Measurements from ENCODE around the gene FYCO1.

FYCO1 gene

DNA sequence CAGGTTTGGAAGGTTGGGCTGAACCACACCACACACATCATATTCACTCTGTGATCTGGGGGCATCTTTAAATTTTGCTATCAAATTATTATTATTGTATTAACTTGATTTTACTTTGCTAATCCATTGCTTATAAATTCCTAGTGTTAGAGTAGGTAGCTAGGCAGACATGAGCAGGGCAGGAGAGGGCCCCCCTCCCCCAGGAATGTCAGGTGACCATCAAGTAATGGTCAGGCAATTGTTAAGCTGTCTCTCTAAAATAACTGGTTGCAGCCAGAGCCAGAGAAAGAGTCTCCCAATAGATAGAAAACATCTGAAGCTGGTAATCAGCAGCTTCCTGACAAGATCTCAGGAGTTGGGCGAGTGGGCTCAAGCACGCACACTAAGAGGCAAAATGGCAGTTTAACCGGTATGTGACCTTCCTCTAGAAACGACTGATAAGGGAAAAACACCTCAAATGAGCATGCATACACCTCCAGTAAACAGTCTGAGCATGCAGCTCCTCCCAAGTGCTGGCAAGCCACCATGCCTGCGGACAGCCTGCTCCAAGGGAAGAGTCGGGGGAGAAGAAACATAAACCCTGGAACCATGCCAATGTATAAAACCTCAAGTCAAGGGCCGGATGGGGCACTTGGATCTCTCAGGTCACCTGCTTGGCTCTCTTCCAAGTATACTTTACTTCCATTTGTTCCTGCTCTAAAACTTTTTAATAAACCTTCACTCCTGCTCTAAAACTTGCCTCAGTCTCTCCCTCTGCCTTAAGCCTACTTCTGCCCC, 55.4 kb downstream of the FYCO1 start:
- TF ChIP-seq, protein P1, sequence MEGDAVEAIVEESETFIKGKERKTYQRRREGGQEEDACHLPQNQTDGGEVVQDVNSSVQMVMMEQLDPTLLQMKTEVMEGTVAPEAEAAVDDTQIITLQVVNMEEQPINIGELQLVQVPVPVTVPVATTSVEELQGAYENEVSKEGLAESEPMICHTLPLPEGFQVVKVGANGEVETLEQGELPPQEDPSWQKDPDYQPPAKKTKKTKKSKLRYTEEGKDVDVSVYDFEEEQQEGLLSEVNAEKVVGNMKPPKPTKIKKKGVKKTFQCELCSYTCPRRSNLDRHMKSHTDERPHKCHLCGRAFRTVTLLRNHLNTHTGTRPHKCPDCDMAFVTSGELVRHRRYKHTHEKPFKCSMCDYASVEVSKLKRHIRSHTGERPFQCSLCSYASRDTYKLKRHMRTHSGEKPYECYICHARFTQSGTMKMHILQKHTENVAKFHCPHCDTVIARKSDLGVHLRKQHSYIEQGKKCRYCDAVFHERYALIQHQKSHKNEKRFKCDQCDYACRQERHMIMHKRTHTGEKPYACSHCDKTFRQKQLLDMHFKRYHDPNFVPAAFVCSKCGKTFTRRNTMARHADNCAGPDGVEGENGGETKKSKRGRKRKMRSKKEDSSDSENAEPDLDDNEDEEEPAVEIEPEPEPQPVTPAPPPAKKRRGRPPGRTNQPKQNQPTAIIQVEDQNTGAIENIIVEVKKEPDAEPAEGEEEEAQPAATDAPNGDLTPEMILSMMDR (IDR thresholded peaks at IDR 0.05): no peak

DNA sequence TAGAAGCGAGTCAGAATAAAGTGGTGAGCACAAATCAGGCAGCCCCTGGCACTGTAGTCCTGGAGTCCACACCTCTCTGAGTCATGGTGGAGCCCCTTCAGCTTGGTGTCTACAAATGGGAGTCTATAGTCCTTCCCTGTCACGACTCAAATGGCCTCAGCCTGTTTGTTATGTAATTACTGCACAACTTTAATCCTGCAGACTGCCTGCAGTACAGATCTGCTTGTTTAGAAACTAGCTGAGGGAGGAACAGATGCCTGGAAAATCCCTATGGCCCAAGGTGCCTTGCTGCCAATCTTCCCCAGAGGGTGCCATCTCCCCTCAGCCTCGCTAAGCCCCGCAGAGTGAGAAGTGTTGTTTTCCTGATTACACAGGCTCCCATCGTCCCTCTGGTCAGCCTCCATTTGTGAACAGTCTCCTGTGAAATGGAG, 56.3 kb downstream of the FYCO1 start:
- peak in 1 of 2 donors; percentile 51 for DNase-seq

More for the DNA sequence above, 55.4 kb downstream of the FYCO1 start:
- Histone ChIP-seq H3K4me3 (no peak overlapping the region), H3K27ac (no peak overlapping the region), H3K36me3 (peaks cover 15 to 65% (median 49%) of the 10 kb centered on the region in 3 donors), H3K4me1 (peaks cover 0 to 12% (median 4%) of the 10 kb centered on the region in 4 donors), H3K27me3 (no peaks in the 10 kb centered on the region), H3K9me3 (no peaks in the 10 kb centered on the region)
- DNase-seq: peak in 1 of 2 donors; percentile 34
- intact Hi-C loops (cut with DNase I; ENCODE audit: low total_unique reads): loop anchor here (2.0 kb wide), 1 partner anchor 137 kb away; no protein-coding TSS in a partner anchor

DNA sequence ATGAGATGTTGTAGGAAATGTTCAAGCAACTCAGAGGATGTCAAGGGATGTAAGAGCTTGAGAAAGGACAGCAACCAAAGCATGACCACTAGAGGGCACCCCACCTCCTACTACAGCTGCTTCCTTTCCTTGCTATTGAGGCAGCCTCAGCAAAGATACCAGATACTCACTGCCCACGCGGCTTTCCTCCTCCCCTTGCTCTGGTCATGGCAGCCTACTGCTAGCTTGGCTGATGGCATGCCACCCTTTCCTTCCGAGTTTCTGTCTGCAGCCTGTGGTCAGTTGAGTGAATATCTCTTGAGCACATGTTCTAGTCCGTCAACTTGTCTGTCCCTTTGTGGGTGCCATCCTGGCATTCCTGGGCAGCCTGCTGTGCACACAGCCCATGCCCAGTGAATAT, 56.8 kb downstream of the FYCO1 start:
- intact Hi-C loops (cut with DNase I; ENCODE audit: low total_unique reads): no loop called here
- H3K27me3 ChIP-seq: no peaks in the 10 kb centered on the region
- no peaks in the 10 kb centered on the region for H3K9me3 ChIP-seq
- TF ChIP-seq, protein P1 (IDR thresholded peaks at IDR 0.05): peak; percentile 88
- DNase-seq: peak; percentile 87 to 90
- no peak overlapping the region for H3K4me3 ChIP-seq
- H3K4me1 ChIP-seq: peaks cover 0 to 12% (median 4%) of the 10 kb centered on the region in 4 donors
- H3K27ac ChIP-seq: no peak overlapping the region
- H3K36me3 ChIP-seq: peaks cover 28 to 76% (median 51%) of the 10 kb centered on the region in 3 donors

More for the DNA sequence above, 56.3 kb downstream of the FYCO1 start:
- Histone ChIP-seq H3K4me1 (peaks cover 0 to 12% (median 4%) of the 10 kb centered on the region in 4 donors), H3K4me3 (no peak overlapping the region), H3K27me3 (no peaks in the 10 kb centered on the region), H3K36me3 (peaks cover 24 to 71% (median 49%) of the 10 kb centered on the region in 3 donors), H3K9me3 (no peaks in the 10 kb centered on the region), H3K27ac (no peak overlapping the region)
- TF ChIP-seq, protein P1 (IDR thresholded peaks at IDR 0.05): no peak
- intact Hi-C loops (cut with DNase I; ENCODE audit: low total_unique reads): no loop called here

DNA sequence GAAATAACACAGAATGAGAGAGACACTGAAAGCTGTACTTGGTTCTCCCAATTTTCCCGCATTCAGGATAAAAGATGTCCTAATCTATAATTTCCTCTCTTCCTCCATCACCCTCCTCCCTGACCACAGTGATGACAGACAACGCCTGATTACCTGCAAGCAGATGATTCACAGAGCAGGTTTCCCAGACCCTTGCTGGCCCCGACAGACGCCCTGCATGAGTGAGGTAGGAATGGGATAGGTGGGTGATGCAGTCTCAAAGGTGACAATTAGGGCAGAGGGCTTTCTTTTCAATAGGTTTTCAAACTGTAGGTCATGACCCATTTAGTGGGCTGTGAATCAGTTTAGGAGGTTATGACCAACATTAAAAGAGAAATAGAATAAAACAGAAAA, 57.6 kb downstream of the FYCO1 start:
- Histone ChIP-seq H3K4me1 (peaks cover 0 to 12% (median 4%) of the 10 kb centered on the region in 4 donors), H3K27ac (no peak overlapping the region), H3K9me3 (no peaks in the 10 kb centered on the region), H3K4me3 (no peak overlapping the region), H3K27me3 (no peaks in the 10 kb centered on the region), H3K36me3 (peaks cover 36 to 80% (median 43%) of the 10 kb centered on the region in 3 donors)
- intact Hi-C loops (cut with DNase I; ENCODE audit: low total_unique reads): no loop called here
- TF ChIP-seq, protein P1 (IDR thresholded peaks at IDR 0.05): no peak
- DNase-seq: peak in 1 of 2 donors; percentile 24

DNA sequence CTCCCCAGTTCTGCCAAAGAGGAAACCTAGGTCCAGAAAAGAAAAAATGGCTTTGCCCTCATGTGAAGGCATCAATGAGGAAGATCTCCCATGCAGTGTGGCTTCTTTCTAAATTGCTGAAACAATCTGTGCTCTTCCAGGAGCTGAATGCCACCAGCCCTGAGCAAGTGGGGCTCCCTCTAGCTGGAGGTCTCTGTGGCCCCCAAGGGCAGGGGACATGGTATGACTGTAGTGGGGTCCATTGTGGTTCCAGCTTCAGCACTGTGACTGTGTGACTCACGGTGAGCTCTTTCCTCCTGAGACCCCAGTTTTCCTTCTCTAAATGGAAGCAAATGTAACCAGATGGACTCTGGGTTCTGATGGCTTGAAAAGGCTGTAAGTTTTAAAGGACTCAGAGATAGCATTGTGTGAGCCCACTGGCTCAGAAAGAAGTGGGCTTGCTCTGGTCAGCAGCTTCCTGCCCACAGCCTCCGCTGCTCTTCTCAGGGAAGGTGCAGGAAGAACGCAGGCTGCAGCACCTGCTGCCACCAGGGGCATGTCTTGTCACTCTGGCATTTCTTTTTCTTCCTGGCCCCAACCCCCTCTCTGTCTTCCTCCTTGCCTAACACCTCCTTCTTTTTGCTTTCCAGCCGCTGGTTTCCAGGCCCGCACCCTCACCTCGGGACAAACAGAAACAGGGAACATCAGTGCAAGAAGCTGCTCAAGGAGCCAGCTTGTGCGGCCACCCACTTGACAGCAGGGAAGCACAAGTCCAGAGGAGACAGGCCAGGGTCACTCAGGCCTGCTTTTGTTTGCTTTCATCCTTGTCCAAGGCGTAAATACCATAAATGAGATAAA, 58.2 kb downstream of the FYCO1 start:
- DNase-seq: peak in 1 of 2 donors; percentile 54

More for the DNA sequence above, 58.2 kb downstream of the FYCO1 start:
- TF ChIP-seq, protein P1 (IDR thresholded peaks at IDR 0.05): no peak
- intact Hi-C loops (cut with DNase I; ENCODE audit: low total_unique reads): no loop called here
- Histone ChIP-seq H3K36me3 (peaks cover 42 to 80% (median 44%) of the 10 kb centered on the region in 3 donors), H3K27me3 (no peaks in the 10 kb centered on the region), H3K9me3 (no peaks in the 10 kb centered on the region), H3K27ac (no peak overlapping the region), H3K4me3 (no peak overlapping the region), H3K4me1 (peaks cover 0 to 12% (median 4%) of the 10 kb centered on the region in 4 donors)

Measured in tibial artery (tissue), 4 donors.